ENCODE measurements around the gene GJB3.

GRCh38 chr1:34831721-34832246 is 50.8 kb downstream of the GJB3 start:
- TF ChIP-seq CTCF (IDR thresholded peaks at IDR 0.05) (no peak), ZC3H11A (IDR thresholded peaks at IDR 0.05) (no peak), ZSCAN20 (CRISPR knock-in tag; IDR thresholded peaks at IDR 0.05) (no peak), JUN (IDR thresholded peaks at IDR 0.05) (no peak), NR3C1 (IDR thresholded peaks at IDR 0.05) (no peak), KDM1A (IDR thresholded peaks at IDR 0.05; ENCODE audit: low read depth) (no peak), HES2 (IDR thresholded peaks at IDR 0.05) (no peak), POLR2A (IDR thresholded peaks at IDR 0.05; ENCODE audit: low read length) (no peak), MAFK (IDR thresholded peaks at IDR 0.05; ENCODE audit: partially characterized antibody) (no peak), CBX8 (IDR thresholded peaks at IDR 0.05) (no peak), USF2 (IDR thresholded peaks at IDR 0.05) (no peak), HDAC2 (IDR thresholded peaks at IDR 0.05) (no peak), RFX5 (IDR thresholded peaks at IDR 0.05) (no peak), MAX (IDR thresholded peaks at IDR 0.05) (no peak)
